ENCODE data around the gene ASB3.
"Not testable (repeated sequence)": the region's sequence is repeated elsewhere in the genome, so short reads cannot be mapped to it uniquely, and the experiment has no call there.

ASB3 gene

DNA sequence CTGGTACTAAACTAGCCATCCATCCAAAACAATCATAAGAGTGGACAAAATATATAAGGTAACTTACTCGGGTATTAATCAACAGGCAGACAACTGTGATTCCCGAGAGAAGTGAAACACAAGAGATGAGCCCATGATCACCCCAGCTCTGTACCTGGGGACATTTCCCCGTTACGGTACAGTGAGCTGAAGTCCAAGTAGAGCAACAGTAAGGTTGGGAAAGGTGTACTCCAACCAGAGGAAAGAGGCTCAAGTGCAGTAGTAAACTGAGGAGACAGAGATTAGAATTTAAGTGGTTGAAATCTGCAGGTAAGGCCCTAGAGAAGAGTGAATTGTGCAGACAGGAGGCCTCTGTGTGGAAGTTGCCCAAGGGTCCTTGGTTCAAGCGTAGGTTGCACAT lies 49.7 kb downstream of the ASB3 start:
- DNase-seq = no peak

DNA sequence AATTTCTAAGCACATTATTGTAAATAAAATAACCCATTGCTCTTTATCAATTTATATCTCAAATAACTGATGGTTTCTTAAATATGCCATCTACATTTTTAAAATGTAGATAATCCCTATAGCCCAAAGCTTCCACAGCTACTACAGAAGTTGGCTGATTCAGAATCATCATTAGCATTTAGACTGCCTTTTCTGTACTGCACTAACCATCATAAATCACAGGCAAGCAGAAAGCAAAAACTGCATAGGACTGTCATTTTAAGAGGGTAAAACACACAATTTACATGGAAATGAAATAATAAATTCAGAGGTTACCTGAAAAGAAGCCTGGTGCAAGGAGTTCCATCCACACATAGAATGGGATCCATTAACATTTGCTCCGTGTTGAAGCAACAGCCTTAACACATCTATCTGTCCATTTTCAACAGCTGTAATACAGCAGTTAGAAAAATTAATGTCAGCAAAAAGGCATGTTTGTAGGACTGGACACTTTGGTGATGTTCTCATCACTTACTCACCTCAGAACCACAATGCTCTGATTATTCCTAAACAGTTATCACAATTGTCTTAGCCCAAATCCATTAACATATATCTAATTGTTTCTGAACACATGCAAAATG lies 57.5 kb downstream of the ASB3 start:
- no peak for DNase-seq

DNA sequence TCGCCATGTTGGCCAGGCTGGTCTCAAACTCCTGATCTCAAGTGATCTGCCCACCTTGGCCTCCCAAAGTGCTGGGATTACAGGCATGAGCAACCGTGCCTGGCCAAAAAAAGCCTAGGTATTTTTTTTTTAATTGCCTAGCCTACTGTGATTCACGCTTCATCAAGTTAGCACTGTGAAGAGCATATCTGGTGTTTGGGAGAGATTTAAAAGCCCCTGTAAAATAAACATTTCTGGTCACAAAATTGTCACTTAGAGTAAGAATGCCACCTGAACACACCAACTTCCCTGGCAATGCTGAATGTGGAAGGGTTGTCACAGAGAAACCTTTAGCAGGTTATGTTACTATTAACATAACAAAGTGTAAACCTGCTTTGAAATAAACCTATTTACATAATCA lies 58.8 kb downstream of the ASB3 start:
- no peak for DNase-seq

DNA sequence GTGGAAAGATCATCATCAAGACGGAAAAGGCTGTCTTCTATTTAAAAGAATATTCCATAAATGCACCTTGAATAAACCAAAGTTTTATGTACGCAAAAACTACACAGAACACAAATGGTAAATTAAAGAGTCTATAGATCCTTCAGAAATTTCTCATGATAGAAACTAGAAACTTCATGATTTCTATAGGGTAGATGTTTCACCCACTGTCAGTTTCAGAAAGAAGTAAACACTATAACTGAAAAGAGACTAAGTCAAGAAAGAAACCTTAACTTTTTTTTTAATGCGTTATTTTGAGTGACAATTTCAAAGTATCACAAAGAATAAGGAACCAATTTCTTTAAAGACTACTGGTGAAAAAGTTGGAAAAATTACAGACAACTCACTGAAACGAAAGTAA lies 61.1 kb downstream of the ASB3 start:
- DNase-seq = no peak

DNA sequence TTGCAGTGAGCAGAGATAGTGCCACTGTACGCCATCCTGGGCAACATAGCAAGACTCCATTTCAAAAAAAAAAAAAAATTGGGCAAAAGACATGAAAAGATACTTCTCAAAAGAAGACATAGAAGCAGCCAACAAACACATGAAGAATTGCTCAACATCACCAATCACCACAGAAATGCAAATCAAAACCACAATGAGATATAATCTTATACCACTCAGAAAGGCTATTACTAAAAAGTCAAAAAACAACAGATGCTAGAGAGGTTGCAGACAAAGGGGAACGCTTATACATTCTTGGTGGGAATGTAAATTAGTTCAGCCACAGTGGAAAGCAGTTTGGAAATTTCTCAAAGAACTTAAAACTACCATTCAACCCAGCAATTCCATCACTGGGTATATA lies 62.2 kb downstream of the ASB3 start:
- no peak for DNase-seq

DNA sequence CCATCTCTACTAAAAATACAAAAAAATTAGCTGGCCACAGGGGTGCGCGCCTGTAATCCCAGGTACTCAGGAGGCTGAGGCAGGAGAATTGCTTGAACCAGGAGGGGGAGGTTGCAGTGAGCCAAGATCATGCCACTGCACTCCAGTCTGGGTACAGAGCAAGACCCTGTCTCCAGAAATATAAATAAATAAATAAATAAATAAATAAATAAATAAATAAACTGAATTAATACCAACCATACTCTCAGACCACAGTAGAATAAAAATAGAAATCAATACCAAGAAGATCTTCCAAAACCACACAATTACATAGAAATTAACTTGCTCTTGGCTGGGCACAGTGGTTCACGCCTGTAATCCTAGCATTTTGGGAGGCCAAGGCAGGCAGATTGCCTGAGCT lies 65.8 kb downstream of the ASB3 start:
- DNase-seq = not testable (repeated sequence)

DNA sequence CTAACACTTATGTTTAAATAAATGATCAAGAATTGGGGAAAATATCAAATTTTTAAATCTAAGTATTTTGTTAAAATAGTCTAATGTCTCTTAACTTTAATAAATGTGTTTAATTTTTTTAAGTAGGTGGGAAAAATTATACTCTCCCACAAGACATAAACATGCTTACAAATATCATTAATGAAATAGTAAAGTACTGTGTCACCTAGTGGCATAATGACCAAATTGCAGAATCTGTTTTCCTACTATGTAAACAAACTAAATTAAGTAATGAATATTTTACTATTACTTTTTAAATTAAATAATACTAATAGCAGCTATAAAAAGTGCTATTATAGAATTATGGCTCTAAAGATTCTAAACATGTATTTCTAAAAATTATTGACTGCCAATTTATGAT lies 71.2 kb downstream of the ASB3 start:
- DNase-seq = no peak

DNA sequence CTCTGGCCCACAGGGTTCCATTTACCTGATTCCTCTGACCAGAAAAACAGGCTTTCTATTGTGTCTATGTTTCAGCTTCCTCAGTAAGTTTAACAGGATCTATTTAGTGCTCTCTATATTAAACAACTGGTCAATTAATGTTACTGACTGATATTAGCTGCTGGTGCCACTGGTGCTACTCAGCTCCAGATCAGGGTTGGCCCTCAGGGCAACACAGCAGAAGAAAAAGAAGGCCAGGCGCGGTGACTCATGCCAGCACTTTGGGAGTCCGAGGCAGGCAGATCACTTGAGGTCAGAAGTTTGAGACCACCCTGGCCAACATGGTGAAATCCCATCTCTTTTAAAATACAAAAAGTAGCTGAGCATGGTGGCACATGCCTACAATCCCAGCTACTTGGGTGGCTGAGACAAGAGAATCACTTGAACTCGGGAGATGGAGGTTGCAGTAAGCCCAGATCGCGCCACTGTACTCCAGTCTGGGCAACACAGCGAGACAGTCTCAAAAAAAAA lies 75.4 kb downstream of the ASB3 start:
- DNase-seq = no peak

DNA sequence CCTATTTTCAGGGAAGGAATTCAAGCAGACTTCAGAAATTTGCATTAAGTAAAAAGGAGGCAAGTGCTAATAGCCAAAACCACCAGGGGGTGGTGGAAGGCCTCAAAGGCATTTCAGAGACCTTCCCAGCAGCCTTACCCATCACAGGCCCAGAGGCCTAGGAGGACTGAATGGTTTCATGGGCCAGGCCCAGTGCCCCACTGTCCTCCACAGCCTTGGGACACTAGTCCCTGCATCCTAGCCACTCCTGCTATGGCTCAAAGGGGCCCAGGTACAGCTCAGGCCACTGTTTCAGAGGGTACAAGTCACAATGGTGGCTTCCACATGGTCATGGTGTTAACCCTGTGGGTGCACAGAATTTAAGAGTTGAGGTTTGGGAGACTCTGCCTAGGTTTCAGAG lies 77.8 kb downstream of the ASB3 start:
- DNase-seq = no peak

DNA sequence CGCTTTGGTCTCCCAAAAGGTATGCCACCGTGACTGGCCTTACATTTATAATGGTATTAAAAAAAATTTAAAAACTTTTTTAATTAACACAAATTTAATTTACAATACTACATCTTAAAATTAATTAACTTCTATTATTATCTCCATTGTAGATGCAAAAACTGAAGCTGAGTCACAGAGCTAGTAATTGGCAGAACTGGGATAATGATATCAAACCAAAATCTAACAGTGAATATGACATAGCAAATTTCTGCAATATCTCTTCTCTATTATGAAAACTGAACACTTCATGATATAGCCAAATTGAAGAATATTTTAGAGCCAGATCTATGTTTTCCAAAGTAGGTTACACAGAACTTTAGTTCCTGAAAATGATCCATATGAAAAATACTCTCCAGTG lies 85.5 kb downstream of the ASB3 start:
- DNase-seq = no peak

DNA sequence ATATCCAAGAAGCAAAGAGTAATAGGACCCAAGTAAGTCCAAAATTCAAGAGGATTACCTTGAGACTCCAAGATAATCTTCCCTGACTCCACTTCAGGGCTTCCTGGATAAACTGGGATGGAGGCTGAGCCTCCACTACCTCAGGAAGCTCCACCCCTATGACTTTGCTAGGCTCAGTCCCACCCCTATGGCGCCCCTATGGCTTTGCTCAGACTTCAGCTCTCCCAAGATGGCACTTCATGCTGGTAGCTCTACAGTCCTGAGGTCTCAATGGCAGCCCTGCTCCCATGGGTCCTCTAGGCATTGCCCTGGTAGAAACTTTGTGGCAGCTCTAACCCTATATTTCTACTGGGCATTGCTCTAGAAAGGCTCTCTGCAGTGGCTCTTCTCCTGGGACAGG lies 89.1 kb downstream of the ASB3 start:
- DNase-seq = no peak

DNA sequence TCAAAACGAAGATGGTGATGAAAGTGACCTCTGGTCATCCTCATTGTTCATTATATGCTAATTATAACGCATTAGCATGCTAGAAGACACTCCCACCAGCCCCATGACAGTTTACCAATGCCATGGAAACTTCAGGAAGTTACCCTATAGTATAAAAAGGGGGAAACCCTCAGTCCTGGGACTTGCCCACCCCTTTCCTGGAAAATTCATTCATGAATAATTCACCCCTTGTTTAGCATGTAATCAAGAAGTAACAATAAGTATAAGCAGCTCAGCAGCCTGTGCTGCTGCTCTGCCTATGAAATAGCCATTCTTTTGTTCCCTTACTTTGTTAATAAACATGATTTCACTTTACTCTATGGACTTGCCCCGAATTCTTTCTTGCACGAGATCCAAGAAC lies 89.7 kb downstream of the ASB3 start:
- DNase-seq = no peak

DNA sequence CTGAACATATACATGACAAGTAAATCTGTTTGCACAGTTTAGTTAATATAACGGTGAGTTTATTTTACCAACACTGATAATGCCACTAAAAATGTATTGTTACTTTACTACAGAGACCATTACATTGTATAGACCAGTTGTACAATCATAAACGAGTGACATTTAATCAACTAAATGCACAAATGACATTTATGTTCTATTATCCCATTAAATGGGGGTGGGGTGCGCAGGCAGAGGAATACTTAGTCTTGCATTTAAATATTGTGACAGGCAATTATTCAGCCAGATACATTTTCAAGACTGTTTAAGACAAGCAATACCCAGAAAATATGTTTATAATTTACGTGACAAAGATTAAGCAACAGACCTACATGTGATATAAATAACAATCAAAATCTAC lies 91.2 kb downstream of the ASB3 start:
- no peak for DNase-seq

DNA sequence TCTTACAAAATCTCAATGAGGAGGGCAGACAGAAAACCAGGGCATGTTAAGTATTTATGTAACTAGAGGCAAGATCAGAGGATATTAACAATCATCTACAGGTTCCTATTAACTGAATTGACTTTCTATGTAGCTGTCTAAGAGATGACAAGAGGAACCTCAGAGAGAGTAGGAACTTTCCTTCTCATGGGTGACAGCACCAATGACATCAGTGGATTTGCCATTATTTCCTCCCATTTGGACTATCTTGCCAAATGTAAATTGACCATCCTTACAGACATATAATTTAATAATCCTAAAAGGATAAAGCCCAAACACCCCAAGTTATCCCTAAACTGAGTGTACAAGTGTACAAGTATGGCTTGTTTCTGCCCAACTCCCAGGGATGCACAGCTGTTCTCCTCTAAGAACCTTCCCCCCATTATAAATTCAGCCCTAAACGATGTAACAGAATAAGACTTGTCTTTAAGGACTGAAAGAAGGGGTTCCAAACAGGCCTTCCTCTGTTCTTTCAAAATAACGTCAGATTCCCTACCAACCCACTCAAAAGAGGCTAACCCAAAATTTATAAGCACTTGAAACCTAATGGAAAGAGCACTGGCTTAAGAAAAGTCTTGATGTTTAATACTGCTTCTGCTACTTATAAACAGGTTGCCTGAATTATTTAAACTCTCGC lies 92.5 kb downstream of the ASB3 start:
- DNase-seq = no peak

DNA sequence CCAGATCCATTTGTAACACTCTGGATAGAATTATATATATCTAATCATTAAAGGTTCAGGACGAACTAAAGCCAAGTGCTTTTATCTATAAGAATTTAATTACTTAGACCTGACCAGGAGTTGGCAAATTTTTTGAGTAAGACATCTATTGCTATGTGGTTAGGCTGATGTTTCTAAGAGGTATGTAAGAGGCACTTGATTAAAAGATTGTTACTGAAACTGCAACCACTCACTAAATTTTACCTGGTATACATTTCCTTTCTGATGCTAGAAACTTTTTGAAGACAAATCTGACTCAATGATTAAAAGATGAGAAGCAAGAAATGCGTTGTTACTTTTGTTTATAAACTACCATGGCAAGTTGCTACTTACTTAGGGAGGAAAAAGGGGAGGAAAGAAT lies 95.9 kb downstream of the ASB3 start:
- DNase-seq = no peak

DNA sequence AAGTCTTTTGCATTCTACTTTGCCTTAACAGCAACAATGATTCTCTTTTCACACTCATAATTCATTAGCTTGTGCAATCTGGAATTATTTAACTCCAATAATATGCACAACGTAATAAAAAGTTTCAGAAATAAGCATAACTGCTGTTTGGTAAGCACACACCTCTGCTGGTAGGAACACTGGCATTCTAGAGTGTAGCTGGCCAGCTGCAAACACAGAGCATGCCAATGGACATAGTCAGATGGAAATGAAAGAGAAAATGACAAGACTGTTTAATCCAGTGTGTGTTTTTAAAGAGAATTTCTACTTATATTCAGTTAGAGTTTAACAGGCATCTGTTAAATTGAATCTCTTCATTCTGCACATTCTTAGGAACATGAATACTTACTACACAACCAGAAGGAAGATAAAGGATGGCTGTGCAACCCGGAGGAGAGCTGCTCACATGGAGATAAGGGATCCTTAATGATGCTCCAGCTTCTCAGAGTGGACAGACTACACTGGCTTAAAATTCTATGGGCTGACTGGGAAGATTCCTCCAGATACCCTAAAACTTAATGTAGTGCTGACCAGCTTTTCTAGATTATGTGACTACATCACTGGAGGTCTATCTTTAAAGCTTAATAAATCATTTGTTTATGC lies 113.8 kb downstream of the ASB3 start:
- DNase-seq = no peak

DNA sequence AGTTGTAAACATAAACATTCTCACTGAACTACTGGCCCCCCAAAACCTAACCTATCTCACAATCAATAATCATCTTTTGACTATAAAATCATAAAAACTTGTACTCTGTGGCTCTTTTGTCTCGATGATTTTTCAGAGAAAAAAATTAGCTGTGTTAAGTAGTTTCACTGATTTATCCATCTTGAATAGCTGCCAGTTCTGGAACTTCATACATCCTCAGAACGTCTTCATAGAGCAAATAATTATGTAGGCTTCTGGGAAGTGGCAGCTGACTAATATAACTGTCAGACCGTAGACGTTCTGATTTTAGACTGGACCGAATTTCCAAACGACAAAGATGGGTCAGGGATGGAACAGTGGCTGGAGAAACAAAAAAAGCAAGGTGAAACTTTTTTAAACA lies 116.4 kb downstream of the ASB3 start:
- no peak for DNase-seq

DNA sequence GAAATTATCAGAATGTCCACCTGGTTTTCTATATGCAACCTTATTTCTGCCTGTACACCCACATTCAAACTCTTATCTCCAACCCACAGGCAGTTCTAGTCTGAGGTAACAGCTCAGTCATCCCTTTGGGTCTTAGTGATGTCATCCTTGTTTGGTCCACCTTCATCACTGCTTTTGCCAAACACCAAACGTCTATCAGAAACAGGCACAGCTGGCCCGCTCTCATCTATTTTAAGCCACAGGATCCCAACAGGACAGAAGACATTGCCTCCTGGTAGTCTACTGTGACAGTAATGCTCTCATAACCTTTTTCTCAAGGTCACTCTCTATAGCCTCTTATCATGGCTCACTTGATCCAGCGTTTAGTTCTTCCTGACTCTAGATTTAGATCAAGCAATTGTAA lies 118.1 kb downstream of the ASB3 start:
- no peak for DNase-seq

DNA sequence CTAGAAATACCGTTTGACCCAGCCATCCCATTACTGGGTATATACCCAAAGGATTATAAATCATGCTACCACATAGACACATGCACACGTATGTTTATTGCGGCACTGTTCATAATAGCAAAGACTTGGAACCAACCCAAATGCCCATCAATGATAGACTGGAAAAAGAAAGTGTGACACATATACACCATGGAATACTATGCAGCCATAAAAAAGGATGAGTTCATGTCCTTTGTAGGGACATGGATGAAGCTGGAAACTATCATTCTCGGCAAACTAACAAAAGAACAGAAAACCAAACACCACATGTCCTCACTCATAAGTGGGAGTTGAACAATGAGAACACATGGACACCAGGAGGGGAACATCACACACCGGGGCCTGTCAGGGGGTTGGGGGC lies 119.6 kb downstream of the ASB3 start:
- not testable (repeated sequence) for DNase-seq

DNA sequence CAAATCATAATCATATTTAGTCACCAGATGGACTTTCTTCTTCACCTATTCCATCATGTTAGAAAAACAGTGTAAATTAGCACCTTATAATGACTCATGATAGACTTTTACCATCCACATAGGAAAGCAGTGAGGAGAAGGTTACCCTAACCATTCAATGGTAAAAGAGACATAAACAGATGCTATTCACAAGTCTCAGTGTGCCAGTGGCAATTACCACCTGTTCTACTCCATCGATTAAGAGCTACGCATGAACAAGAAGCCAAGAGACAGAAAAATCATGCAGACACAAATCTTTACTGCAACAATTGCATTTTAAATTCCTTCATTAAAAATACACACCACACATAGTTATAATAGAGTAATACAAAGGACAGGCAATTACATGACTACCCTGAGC lies 125.9 kb downstream of the ASB3 start:
- DNase-seq = no peak

DNA sequence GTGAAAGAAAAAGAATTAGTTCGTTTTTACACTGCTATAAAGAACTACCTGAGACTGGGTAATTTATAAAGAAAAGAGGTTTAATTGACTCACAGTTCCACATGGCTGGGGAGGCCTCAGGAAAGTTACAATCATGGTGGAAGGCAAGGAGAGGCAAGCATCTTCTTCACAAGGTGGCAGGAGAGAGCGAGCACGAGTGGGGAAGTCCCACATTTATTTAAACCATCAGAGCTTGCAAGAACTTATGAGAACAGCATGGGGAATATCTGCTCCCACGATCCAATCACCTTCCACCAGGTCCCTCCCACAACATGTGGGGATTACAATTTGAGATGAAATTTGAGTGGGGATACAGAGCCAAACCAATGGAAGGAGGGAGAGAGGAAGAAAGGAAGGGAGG lies 128.3 kb downstream of the ASB3 start:
- DNase-seq = not testable (repeated sequence)

DNA sequence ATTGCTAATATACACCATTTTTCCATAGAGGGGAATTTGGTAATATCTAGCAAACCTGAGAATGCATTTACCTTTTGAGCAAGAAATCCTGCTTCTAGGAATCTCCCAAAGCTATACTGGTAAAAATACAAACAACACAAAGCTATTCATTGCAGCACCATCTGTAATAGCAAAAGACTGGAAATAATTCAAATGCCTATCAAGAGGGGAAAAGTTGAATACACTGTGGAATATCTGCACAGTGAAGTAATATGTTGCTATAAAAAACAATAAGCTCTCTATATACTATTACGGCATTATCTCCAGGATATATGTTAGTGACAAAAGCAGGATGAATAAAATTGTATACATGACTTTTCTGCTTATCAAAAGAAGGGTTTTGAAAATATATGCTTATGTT lies 131.5 kb downstream of the ASB3 start:
- no peak for DNase-seq

DNA sequence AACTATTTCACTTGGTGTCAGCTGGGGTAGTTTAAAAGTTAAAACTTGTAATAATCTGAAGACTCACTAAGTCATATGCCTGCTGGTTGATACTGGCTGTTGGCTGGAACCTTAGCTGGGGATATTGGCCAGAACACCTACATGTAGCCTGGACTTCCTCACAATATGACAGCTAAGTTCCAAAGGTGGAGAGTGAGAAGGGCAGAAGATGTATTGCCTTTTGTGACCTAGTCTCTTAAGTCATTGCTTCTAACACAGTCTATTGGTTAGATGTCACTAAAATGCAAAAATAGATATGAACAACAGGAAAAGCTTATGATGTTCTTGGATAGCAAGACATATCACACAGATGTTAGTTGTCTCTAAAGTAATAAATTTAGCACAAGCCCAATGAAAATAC lies 132.4 kb downstream of the ASB3 start:
- DNase-seq = no peak

Data from hypothalamus (tissue), 51 donors.